Measurements from ENCODE around the gene CHCHD1.
"Not testable (repeated sequence)": the region's sequence is repeated elsewhere in the genome, so short reads cannot be mapped to it uniquely, and the experiment has no call there.

The CHCHD1 gene

DNA sequence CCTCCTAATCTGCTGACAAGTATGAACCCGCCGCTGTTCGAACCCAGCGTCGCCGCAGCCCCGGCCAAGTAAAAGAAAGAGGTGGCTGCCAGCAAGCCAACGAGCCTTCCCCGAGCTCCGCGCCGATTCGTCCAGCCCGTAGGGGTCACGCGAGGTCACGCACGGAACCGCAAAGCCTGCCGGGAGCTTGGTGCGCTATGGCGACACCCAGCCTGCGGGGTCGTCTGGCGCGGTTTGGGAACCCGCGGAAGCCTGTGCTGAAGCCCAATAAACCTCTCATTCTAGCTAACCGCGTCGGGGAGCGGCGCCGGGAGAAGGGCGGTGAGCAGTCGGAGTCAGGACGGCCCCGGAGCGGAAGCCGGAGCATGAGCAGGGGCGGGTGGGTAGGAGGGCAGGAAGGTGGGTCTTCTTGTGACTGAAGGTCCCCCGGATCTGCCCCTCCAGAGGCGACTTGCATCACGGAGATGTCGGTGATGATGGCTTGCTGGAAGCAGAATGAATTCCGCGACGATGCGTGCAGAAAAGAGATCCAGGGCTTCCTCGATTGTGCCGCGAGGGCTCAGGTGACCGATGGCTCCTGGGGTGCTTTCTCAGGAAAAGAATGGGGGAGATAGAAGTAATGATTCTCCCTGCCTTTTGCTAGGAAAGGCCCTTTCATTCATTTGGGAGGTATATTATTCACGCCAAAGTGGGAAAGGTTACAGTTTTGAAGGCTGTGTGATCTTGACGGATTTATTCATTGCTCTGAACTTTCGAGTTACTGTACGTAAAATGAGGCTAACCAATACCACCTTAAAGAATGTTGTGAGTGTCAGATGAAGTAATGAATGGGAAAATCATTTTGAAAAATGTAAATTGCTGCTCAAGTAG is at the start of gene CHCHD1:
CHCHD1 (plus strand) TSS at position 170 of the 870 bp plus-strand sequence; CDS start at position 198, 28 bp downstream.
- DNase-seq (ENCODE audit: low spot score) = peak; percentile 94

DNA sequence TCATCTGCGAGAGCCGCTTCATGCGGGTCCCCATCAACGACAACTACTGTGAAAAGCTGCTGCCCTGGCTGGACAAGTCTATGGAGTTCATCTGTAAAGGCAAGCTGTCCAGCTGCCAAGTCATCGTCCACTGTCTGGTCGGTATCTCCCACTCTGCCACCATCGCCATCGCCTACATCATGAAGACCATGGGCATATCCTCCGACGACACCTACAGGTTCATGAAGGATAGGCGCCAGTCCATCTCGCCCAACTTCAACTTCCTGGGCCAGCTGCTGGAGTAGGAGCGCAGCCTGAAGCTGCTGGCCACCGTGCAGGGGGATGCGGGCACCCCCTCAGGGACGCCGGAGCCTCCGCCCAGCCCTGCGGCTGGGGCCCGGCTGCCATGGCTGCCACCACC is 49.4 kb upstream of the CHCHD1 start:
- DNase-seq (ENCODE audit: low spot score) = no peak

DNA sequence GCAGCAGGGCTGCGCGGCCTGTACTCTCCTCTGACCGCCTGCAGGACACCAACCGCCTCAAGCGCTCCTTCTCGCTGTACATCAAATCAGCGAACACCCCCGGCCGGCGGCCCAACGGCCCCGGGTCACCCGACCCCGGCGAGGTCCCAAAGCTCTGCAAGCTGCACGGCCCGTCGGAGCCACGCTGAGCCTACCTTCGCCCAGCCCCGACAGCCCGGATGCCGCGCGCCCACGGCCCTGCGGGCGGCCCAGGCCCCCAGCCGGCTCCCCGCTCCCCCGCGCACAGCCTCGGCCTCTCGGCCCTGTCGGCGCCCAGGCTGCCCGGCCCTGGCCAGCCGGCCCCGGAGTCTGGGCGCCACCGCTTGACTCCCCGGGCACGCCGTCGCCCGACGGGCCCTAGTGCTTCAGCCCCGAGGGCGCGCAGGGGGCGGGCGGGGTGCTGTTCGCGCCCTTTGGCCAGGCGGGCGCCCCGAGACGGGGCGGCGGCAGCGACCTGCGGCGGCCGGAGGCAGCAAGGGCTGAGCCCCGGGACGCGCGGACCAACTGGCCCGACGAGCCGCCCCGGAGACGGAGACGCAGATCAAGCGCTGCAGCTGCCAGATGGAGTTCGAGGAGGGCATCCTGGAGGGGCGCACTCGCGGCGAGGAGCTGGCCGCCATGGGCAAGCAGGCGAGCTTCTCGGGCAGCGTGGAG is 48.8 kb upstream of the CHCHD1 start:
- no peak for DNase-seq (ENCODE audit: low spot score)

DNA sequence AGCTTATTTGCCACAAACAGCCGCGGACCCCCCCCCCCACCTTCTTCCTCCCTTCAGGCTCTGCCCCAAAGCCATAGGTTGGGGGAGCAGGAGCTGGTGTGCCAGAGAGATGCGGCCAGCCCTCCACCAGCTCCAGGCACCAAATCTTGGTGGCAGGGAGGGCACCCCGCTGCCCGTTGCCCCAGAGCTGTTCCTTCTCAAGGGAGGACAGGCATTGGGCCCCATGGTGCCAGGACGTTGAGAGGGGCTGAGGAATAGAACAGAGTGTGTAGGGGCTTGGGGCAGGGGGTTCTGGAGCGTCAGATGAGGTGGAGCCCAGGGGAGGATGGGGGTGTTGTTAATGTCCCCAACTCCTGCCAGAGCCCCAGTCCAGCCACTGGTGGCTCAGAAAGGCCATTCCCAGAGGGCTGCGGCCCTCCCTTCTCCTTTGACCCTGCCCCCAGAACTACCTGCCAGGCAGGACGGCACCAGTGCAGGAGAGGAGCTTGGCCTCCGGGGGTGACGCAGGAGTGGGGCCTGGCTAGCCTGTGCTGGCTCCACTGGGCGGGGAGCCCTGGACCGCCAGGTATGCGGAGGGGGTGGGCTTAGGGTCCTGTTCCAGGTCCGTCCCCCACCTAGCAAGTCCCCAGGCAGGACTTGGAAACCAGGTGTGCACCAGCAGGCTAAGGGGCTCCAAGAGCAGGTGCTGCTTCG is 47.7 kb upstream of the CHCHD1 start:
- no peak for DNase-seq (ENCODE audit: low spot score)

DNA sequence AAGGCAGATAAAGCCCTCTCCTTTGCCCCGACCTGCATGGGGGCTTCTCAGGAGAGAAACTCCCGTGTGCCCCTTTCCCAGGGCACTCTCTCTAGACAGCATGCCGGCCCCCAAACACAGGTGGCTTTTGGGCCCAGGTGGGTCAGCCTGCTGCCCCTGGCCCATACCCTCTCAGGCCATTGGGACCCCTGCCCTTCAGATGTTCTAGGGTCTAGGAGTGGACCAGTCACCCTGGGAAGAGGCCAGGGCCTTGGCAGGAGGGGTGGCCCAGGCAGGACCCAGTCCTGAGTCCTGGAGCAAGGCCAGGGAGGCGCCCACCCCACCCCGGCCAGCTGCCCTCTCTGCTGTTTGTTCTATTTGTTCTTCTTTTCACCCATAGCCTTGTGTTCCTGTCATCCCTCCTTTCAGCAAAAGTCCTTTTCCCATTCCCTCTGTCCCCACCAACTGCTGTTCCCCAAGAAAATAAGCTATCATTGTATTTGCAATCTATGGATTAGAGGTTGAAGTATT is 47.0 kb upstream of the CHCHD1 start:
- no peak for DNase-seq (ENCODE audit: low spot score)

DNA sequence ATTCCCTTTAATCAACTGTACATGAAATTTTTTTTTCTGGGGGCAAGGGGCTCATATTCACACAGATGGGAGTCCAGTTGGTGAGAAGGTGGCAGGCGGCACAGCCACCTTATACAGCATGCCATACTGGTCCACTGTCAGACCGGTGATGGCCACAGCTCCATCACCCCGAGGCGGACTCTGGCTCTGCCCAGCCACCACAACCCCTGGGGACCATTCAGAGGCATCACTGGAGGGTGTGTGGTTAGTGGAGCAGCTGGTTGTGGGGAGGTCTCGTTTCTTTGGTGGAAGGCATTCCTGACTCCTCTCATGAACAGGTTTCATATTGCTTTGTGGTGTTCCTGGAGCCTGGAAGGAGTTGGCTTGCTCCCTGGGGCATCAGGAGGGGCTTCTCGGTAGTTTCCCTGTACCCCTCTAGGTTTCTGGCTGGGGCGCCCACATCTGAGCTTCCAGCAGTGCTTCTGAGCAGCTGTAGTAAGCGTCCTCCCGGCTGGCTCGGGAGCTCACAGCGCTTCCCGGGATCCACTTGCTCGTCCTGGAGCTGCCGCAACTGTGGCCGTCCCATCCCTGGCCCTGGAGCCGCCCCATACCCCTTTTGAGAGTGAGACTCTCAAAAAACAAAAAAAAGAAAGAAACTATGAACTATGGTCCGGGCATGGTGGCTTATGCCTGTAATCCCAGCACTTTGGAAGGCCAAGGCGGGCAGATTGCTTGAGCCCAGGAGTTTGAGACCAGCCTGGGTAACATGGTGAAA is 41.2 kb upstream of the CHCHD1 start:
- DNase-seq (ENCODE audit: low spot score) = not testable (repeated sequence)

DNA sequence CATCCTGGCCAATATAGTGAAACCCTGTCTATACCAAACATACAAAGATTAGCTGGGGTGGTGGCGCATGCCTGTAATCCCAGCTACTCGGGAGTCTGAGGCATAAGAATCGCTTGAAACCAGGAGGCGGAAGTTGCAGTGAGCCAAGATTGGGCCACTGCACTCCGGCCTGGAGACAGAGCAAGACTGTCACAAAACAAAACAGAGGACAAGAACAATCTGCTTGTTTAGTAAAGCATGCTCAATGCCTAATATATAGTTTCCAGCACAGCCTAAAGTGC is 39.5 kb upstream of the CHCHD1 start:
- DNase-seq (ENCODE audit: low spot score) = no peak

DNA sequence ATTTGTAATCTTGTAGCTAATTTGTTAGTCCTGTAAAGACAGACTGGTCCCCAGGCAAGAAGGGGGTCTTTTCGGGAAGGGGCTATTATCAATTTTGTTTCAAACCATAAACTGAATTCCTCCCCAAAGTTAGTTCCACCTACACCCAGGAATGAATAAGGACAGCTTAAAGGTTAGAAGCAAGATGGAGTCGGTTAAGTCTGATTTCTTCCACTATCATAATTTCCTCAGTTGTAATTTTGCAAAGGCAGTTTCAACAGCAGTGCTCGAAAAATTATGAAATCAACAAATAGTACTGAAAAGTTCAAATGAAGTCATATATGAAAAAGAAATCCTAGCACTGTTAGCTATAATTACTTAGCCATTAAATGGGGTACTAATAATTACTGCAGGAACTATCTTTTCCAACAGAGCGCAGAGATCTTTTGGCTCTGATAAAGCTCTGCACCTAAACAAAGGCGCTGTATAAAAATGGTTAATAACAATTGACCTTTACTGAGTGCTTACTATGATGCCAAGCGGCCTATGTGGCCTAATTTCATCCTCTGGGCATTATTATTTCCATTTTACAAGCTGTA is 38.4 kb upstream of the CHCHD1 start:
- no peak for DNase-seq (ENCODE audit: low spot score)

DNA sequence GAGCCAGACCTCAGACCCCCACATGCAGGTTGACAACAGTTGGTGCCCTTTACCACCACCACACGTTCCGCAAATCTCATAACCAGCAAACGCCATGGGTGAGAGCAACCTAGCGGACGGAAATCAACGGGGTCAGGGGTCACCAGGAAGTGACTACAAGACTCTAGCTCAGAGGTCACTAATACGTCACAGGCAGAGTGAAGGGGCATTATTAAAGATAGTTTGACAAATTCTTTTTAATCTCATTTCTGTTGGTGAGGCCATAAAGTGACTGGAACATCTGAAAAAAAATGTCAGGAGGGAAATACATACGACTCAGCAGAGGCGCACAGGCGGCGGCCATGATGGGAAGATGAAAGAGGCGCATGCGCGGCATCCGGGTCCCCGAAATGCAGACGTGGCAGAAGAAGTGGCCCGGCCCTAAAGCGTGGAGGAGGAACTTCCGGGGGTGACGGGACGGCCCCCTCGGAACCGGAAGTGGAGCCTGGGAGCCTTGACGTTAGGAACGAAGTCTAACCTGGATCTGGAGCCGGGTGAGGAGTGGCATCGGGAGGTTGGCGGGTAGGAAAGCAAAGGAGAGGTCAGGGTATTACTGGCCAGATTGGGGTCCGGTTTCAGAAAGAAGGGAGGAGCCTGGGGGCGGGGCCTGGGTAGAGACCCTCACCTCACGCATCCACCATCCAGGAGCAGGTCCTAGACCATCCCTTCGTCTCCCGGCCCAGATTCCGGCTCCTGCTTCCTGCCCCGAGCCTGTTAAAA is 37.8 kb upstream of the CHCHD1 start, which contains the start of gene SEC24C:
SEC24C (plus strand) TSS at position 468 of the 759 bp plus-strand sequence. CDS start 2,461 bp downstream, outside the sequence.
- DNase-seq (ENCODE audit: low spot score) = peak; percentile 97

DNA sequence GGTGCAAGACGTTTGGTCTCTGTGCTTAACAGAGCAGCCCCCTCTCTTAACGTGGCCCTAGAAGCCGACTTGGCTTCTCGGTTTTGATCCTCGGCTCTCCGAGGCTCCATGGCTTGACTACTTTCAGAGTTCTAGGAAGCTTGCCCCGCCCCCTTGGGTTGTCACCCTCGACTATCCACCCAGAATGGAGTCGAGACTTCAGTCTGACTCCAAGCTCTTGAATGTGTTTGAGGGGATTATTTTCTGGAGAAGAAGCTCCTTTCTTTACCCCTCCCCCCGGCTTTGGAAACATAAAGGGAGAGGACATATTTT is 37.2 kb upstream of the CHCHD1 start:
- DNase-seq (ENCODE audit: low spot score) = peak; percentile 76

DNA sequence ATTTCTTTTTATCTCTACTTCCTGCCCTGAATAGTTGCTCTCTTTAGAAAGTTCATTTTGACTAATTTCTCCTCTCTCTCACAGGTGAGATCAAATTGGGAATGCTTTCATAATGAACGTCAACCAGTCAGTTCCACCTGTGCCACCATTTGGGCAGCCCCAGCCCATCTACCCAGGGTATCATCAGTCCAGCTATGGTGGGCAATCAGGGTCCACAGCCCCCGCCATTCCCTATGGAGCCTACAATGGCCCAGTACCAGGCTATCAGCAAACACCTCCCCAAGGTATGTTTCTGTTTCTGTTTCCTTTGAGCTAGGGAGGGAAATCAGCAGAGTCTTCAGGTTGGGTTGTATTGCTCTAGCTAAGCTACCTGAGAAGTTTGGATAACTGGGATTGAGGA is 35.1 kb upstream of the CHCHD1 start:
- DNase-seq (ENCODE audit: low spot score) = no peak

DNA sequence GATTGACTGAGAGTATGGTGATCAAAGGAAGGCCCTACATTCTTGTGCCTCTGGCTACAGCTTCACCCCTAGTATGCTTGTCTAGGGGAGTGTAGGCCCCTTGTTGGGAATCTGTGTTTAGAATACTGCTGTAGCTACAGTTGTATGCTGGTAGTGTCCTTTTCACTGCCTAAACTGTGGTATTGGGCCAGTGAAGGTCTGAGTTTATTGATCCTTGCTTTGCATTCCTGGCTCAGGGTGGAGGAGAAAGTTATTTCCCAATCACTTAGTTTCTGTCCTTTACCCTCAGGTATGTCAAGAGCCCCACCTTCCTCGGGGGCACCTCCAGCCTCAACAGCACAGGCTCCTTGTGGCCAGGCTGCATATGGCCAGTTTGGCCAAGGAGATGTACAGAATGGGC is 31.0 kb upstream of the CHCHD1 start:
- DNase-seq (ENCODE audit: low spot score) = no peak

DNA sequence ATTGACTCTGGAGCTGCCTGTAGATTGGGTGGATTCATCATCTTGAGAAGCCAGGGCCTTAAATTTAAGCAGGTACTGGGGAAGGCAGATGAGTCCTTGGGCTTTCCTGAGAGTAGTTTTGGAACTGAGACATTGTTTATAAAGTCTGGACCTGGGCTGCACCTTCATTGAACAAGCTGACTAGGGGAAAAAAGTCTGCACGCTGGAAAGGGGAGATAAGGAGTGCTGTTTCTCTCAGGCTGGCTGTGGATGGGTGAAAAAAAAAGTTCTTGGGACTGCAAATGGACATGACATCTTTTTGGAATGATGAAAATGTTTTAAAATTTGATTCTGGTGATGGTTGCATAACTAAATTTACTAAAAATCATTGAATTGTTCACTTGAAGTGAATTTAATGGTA is 25.7 kb upstream of the CHCHD1 start:
- no peak for DNase-seq (ENCODE audit: low spot score)

DNA sequence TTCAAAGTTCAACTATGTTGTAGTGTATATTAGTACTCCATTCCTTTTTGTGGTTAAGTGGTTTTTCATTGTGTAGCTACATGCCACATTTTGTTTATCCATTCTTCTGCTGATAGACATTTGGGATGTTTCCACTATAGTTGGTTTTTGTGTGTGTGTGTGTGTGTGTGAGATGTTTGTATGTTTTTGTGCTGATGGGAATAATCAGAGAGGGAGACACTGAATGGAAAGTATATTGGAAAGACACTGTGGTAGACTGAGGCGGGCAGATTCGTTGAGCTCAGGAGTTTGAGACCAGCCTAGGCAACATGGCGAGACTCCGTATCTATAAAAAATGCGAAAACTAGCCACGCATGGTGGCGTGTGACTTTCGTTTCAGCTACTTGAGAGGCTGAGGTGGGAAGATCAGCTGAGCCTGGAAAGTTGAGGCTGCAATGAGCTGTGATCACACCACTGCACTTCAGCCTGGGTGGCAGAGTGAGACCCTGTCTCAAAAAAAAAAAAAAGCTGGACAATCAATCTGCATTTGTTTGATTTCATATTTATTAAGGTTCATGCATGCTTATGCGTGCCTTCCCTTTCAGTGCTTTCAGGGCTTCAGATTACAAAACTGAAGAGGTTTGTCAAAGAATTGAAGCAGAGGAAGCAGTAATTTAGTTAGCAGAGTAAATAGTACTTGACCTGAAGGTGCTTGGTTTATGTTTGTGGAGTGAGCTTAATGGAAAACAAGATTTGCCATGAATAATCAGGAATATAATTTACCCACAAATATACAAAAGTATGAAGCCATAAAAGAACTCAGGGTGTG is 22.9 kb upstream of the CHCHD1 start:
- no peak for DNase-seq (ENCODE audit: low spot score)

DNA sequence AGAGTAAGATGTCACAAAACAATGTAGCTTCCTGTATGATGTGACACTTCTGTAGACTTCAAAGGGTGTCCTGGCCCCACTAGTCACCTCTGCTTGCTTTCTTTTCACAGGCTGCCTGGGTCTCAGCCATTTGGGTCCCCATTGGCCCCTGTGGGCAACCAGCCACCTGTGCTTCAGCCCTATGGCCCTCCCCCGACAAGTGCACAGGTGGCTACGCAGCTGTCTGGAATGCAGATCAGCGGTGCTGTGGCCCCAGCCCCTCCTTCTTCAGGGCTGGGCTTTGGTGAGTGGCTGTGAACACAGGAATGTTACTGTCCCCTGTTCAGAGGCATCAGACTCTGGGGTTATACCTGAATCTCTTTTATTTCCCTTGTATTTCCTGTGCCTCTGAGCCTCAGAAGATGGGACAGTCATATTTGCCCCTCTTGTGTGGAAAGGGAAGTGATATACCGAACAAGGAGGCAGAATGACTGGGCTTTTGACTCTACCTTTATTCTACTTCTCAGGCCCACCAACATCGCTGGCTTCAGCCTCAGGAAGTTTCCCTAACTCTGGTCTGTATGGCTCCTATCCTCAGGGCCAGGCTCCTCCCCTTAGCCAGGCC is 22.2 kb upstream of the CHCHD1 start:
- DNase-seq (ENCODE audit: low spot score) = no peak

DNA sequence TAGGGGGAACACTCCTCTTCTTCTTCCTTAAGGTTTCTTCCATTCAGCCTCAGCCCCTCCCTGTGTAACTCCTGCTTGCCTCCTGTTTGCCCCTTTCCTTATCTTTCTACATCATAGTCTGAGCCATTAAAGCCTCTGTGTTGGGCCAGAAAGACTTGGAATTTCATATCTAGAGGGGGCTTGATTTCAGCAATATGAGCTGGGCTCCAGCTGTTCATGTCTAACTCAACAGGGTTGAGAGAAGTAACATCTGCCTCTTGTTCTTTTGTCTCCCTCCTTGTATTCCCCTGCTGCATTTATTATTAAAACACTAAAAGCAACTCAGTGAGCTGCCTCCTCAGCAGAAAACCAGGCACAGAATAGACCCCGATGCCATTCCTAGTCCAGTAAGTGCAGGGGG is 20.1 kb upstream of the CHCHD1 start:
- DNase-seq (ENCODE audit: low spot score) = no peak

DNA sequence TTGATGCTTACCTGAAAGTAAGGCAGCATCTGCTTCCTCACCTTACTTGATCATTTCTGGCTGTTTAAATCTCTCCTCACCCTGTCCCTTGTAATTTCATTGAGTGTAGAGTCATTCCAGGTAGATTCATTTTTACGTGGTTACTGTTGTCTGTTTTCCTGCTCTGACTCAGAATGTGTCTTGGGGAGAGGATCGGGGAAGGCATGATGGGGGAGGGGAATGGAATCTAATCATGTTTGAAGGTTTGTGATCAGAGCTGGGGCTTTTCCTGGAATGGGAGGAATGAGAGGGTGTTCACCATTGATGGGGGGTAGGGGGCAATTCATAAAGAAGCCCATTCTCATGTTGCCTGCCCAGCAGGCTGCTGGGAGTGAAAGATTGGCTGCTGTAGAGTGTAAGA is 18.9 kb upstream of the CHCHD1 start:
- no peak for DNase-seq (ENCODE audit: low spot score)

DNA sequence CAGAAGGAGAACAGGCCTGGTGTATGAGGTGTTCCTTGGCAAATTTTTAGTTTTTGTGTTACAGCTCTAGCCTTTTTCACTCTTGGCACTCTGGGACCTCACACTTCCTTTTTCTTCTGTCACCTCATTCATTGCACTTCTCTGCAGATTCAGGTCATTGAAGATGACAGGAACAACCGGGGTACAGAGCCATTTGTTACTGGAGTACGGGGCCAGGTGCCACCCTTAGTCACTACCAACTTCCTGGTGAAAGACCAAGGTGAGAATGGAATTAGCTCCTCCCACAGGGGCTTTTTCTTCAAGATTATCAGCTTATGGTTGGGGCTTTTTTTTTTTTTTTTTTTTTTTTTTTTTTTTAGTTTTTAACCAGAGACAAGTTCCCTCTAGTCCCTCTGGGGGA is 18.5 kb upstream of the CHCHD1 start:
- no peak for DNase-seq (ENCODE audit: low spot score)

DNA sequence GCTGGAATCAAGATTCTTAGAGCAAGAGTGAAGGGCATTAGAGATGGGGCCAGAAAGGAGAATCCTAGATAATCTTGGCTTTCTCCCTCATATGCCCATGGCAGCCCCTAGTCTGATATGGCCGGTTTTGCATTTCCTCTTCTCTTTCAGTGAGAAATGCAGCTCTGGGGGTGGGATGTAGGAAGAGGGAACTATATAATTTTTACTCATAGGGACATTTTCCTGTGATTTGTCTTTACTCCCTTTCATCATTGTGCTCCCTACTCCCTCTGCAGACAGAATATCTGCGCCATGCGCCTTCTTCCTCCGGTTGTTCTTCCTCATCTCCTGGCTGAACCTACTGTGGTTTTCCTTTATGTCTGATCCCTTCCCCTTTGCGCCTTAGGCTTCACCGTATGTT is 16.8 kb upstream of the CHCHD1 start:
- no peak for DNase-seq (ENCODE audit: low spot score)

DNA sequence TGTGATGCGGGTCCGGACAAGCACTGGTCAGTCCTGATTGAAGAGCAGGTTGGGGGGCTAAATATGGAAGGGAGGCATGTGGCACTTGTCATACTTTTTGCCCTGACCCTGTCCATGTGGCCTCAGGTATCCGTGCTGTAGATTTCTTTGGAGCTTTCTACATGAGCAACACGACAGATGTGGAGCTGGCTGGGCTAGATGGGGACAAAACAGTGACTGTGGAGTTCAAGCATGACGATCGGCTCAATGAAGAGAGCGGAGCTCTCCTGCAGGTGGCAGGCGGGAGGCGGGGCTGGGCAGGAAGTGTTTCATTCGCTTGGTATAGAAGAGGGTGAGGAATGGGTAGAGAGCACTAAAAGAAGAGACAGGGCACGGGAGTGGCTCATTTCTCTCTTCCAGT is 13.0 kb upstream of the CHCHD1 start:
- DNase-seq (ENCODE audit: low spot score) = no peak

All from GM03348 (cell line).